HG03457 (cell line): ENCODE measurements around the gene MCIDAS.

Experiments
- ATAC-seq: cut with Tn5 transposase; IDR thresholded peaks from one replicate; pipeline ENCODE4 v1.9.1; 2021; ENCODE audit warnings: moderate number of reproducible peaks; ENCODE audit not compliant: unreplicated experiment

The MCIDAS gene

DNA sequence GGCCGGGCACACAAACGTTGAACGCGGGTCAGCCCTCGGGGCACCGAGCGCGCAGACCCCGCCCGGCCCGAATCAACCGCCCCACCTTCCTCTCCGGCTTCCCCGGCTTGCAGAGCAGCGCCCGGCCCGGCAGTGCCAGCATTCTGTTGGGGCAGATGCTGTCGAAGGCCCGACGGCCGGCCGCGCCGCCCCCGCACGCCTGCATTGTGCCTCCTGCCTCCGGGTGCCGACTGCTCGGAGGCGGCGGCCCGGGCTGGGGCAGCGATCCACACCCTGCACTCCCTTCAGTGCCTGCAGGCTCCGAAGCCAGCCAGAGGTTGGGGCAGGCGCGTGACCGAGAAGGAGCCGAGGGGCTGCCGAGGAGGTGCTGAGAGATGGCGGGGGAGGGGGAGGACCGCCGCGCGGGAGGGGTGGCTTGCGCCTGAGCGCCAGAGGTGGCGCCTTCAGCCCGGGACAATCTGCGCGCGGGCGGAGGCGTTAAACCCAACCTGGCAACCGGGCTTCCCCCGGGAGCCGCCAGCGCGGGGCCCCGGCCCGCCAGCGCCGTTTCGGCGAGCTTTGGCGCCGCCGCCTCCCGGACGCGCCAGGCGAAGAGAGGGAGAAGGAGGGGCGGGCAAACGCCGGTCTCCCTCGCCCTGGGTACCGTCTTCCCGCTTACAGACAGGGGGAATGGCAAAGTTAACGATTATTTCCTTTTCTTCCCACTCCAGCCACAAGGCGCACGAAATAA, at the start of gene MCIDAS:
TSS of gene MCIDAS (minus strand) at position 382 of the 730 bp plus-strand sequence. CDS start at position 205, 177 bp downstream.
- ATAC-seq, result no peak

DNA sequence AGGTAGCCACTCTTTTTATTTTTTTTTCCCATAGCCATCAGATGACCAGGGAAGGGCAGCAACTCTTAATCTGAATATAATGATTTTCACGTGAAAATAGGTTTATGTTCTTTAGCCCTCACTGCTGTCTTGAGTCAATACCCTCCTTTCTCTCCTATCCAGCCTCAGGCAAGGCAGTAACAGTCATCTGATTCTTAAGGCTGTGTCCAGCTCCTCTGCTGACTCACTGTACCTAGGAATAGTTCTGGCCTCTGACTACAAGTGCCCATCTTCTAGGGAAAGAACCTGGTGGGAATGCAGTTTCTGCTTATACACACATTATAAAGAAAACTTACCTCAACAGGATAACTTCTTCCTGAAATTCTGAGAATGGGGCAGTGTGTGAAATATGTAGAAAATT, 49.7 kb upstream of the MCIDAS start:
- ATAC-seq, result no peak

DNA sequence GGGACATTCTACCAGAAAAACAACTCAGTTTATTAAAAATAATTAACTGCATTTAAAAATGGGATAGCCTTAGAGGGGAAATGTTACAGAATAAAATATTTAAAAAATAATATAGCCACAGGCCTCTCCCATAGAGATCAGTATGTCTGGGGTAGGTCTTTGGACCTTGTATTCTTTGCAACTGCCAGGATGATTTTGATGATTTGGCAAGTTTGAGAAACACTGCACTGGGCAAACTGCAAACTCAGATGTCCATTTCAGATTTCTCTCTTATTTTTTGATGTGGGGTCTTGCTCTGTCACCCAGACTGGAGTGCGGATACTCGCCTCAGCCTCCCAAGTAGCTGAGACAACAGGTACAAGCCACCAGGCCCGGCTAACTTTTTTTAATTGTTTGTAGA, 31.2 kb upstream of the MCIDAS start:
- ATAC-seq, result no peak

- no peak for ATAC-seq
Observed at GRCh38 chr5:55254802-55255201, 27.7 kb upstream of the MCIDAS start.

GRCh38 chr5:55250064-55250463, 22.9 kb upstream of the MCIDAS start:
- ATAC-seq, result no peak

GRCh38 chr5:55241746-55242145, 14.6 kb upstream of the MCIDAS start:
- ATAC-seq, result no peak

DNA sequence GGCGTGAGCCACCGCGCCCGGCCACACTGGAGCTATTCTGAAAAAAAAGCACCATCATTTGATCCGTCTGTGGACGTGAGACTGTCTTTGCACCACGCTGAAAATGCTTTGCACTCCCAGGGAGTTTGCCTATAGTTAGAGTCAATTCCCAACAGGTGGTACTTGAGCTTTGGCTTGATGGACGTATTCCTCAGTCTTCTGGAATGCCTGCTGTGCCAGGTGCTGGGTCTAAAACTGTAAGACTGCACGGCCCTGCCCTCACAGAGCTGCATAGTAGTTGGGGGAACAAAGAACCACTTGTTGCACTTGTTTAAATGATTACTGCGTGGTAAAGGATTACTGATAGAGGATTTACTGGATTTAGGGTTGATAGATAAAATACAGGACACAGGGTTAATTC, 9.7 kb upstream of the MCIDAS start:
- no peak for ATAC-seq

DNA sequence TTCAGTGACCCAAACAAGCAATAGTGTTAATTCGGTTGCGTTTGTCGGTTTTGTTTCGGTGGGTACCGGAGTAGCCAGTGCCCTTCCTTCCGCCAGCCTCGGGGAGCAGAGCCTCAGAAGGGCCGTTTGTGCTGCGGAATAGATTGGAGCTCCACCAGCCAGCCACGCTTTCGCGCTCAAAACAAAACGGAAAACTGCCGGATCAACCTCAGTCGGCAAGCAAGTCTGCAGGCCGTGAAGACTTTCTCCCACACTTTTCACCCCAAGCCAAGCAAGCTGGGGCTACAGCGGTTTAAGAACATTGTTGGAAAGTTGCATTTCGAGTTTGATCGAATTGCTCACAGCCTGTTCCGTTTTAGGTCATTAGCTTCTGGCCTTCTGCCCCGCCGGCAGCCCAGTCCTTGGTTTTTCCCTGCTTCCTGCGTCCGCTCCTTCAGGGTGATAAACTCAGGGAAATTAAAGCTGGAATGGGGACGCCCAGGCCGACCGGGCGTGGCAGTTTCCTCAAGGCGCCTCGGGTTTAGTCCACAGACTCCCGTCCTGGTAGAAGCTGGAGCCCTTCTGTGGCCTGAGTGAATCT, 7.1 kb upstream of the MCIDAS start:
- ATAC-seq, result no peak

DNA sequence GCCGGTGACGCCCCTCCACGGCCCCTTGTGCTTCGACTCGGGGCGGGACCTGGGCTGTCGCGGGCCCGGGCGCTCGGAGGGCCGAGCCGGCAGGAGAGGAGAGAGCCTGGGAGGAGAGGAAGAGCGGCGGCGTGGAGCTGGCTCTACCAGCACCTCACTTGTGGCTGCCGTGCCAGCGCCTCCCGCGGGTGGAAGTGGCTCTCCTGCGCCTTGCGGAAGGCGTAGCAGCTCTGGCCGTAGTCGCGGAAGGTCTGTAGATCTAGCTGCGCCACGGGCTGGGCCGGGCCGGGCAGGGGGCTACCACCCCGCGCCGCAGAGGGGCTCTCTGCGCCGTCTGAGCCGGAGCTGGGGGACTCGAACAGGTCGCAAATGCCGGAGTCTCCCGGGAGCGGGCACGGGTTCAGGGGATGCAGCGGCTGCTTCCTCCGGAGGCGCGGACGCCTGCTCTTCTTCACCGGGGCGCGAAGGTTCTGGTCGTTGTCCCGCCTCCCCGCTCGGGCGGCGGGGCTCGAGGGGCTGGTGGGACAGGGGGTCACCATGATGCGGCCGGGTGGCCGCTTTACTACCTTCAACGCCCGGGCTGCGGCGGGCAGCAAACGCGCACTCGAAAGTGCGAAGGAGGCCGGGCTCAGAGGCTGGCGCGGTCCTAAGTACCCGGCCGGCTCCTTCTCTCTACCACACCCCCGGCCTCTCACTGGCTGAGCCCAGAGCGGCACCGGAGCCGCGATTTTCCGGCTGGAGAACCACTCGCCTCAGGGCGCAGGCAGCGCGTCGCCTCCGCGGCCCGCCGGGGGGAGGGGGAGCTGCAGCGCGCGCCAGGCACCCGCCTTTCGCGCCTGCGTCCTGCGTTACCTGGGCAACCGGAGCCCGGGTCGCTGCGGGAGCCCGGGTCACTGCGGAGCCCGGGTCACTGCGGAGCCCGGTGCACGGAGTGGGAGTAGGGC, 6.1 kb upstream of the MCIDAS start, which contains the start of gene CCNO:
TSS of gene CCNO (minus strand) at position 624 of the 944 bp plus-strand sequence. CDS start at position 539, 85 bp downstream.
- no peak for ATAC-seq

DNA sequence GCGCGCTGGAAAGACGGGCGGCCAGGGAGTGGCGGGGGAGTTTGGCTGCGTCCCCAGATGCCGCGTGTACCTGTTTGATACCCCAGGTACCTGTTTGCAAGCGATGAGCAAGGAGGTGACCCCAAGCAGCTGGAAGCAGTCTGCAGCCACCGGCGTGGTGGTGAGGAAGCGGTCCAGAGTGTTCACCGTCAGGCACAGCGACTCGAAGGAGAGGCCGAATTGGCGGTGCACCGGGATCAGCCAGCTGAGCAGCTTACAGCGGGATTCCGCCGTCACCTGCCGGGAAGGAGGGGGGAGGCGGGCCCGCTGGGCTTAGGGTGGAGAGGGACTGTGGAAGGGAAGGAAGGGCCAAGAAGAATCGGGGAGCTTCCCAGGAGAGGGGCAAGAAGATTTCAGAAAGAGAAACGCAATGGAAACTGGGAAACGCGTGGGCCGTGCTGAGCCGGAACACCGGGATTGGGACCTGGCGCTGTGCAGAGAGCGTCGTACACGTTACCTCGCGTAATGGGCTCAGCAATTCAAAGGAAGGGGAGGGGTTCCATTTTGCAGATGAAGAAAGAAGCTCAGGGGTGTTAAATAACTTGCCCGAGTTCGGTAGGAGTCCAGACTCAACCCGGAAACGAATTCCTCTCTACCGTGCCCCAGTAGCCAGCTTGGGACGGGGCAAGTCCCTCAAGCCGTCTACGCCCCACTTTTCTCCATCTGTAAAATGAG, 5.3 kb upstream of the MCIDAS start:
- ATAC-seq, result no peak

DNA sequence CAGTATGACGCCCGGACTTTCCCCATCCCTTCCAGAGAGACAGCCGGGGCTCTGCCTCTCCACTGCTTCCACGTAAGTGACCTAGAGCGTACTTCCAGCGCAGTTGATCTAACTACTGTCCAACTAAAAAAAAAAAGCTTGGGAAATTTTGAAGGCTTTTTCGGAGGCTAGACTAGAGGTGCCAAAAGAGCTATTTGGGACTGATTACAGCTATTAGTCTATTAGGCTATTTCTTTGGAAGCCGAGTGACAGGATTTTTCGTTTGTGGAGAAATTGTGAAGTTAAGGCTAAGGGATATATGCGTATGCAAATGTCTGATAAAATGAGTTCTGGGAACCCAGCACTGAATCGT, 4.8 kb upstream of the MCIDAS start:
- no peak for ATAC-seq

DNA sequence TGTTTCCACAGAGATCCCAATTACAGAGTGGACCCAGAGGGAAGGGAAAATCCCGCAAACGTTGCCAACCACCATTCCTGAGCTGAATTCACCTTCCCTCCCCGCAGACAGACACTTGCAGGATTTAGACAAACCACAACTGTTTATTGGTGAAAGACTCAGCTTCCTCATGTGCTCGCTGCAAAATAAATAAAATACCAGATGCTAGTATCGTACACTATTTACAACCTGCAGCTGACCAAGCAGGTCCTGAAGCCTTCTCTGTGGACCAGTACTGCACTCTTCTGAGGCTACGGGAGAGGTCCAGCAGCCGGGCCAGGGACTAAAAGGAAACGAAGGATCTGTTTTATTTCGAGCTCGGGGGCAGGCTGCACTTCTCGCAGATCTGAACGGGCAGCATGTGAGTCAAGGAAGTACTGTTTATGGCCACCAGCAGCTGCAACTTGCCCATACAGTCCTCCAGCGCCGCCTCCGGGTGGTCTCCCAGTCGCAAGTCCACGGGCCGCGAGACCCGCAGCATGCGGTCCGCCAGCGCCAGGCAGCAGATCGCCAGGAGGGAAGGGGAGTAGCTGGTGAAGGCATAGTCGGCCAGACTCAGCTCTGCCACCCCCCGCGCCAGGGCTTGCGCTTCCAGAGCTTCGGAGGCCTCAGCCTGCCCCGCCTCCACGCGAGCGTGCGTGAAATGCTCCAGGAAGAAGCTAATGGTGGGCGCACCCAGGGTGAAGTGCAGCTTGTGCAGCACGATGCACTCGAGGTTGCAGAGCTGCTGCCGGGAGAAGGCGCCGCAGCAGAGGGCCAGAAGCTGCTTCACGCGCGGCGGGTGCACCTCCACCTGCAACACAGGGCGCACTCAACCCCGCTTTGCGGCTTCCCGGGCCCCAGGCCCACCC, 4.2 kb upstream of the MCIDAS start:
- no peak for ATAC-seq

GRCh38 chr5:55230086-55230629, 3.0 kb upstream of the MCIDAS start:
- ATAC-seq, result no peak

DNA sequence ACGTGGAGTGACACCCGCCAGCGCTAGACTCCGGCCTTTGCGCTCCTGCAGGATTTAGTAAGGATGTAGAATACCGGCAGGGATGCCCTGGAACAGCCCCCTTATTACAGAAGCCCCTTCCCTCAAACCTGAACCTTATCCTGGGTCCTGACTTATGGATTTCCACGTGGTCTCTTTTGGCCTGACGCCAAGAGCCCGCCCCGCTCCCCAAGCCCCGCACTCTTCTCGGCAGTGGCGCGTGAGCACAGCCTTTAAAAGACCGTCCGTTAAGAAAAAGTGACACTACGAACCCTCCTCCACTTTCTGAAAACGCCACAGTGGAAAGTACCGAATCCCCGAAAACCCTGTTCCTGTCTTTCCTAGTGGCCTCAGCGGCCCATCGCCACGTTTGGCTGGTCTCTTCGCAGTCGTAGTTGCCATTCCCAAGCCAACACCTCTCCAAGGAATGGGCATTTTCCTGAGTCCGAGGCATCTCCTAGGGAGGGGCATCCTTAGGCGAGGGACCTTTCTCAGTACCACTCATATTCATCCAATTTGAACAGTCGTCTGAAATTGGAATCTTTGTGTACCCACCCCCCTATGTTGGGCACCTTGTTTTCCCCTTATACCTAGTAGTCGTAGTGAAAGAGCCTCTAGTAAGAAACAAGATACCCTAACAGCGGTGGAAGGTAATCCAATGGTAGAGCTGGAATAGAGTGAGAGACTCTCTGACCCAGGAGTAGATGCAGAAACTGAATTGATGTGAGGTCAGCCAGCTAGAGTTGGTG, 732 bp upstream of the MCIDAS start:
- ATAC-seq, result no peak

GRCh38 chr5:55226027-55226933, 835 bp downstream of the MCIDAS start:
- ATAC-seq, result no peak

- ATAC-seq, result no peak
Observed at GRCh38 chr5:55225346-55225745, 1.8 kb downstream of the MCIDAS start.

DNA sequence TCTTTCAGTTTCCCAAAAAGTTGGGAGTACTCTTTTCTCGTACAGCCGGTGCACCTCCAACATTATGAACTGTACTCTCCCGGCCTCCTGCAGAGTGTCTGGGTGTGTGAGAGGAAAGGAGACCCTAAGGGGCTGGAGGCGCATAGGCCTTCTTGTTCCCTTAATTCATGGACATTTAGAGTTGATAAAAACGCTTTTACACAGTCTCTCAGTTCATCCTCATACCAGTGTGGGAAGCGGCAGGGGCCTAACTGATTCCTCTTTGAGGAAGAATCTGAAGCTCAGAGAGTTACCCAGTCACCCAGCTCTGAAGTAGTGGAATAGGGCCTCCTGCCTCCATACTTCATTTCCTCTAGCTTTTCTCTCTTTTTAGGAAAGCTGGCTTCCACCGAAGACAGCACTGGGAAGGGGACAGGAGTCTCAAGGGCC, 3.3 kb downstream of the MCIDAS start:
- ATAC-seq, result no peak
